GM19099 (cell line): ENCODE data around the gene EFR3B.

ENCODE experiments used
- POLR2A ChIP-seq: IDR thresholded peaks from 3 replicates; pipeline ENCODE4 v1.6.1; 2011; ENCODE audit warnings: low read depth; ENCODE audit not compliant: insufficient read length; ENCODE audit errors: extremely low read depth

The EFR3B gene

GRCh38 chr2:25030702-25031101 is 11.2 kb upstream of the EFR3B start:
- TF ChIP-seq POLR2A = no peak

GRCh38 chr2:25032094-25032493 is 9.8 kb upstream of the EFR3B start:
- TF ChIP-seq POLR2A = no peak

GRCh38 chr2:25032901-25033300 is 9.0 kb upstream of the EFR3B start:
- no peak for TF ChIP-seq POLR2A

GRCh38 chr2:25034081-25034480 is 7.8 kb upstream of the EFR3B start:
- no peak for TF ChIP-seq POLR2A

- TF ChIP-seq POLR2A = no peak
These were observed 6.2 kb upstream of the EFR3B start for GRCh38 chr2:25035537-25036220.

GRCh38 chr2:25036221-25036559 is 5.7 kb upstream of the EFR3B start:
- TF ChIP-seq POLR2A = no peak

GRCh38 chr2:25039126-25039525 is 2.8 kb upstream of the EFR3B start:
- TF ChIP-seq POLR2A = no peak

- TF ChIP-seq POLR2A = no peak
These were observed 459 bp upstream of the EFR3B start for GRCh38 chr2:25041307-25041927.

- no peak for TF ChIP-seq POLR2A
These were observed 705 bp downstream of the EFR3B start for GRCh38 chr2:25042321-25043240.

- TF ChIP-seq POLR2A = no peak
These were observed 1.5 kb downstream of the EFR3B start for GRCh38 chr2:25043241-25043867.

- no peak for TF ChIP-seq POLR2A
These were observed 2.1 kb downstream of the EFR3B start for GRCh38 chr2:25044011-25044410.

GRCh38 chr2:25044990-25045389 is 3.1 kb downstream of the EFR3B start:
- TF ChIP-seq POLR2A = no peak

- no peak for TF ChIP-seq POLR2A
These were observed 7.5 kb downstream of the EFR3B start for GRCh38 chr2:25049422-25049821.

GRCh38 chr2:25050128-25050527 is 8.3 kb downstream of the EFR3B start:
- TF ChIP-seq POLR2A = no peak

- no peak for TF ChIP-seq POLR2A
These were observed 11.2 kb downstream of the EFR3B start for GRCh38 chr2:25053041-25053440.
